Measurements from ENCODE around the gene CYP3A7. TPM values are rescaled to one million over a fixed set of nuclear protein-coding genes. Genes with fewer than 3 reads are reported as not detected.
A peak's percentile ranks its signal among the peaks of the same experiment; 100 is the strongest.

Gene CYP3A7
- total and polyA plus RNA-seq, 2 of the 4 experiments (the other 2 are of a cell fraction) = not detected

DNA sequence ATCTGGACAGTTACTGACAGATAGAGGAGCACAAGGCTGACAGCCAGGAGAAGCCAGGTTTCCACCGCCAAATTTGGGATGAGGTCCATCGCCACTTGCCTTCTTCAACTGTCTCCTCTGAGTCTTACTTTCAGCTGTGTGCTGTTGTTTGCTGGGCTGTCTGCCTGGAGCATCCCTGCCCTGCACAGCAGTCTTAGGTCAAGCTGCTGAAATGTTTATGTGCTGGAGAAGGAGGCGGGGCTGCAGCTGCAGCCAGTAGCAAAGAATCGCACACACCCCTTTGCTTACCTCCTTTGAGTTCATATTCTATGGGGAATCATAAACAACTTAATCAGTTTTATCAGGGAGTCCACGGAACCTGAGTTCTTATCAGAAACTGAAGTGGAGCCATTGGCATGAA lies 35.0 kb downstream of the CYP3A7 start:
- H3K9me3 ChIP-seq (ENCODE audit: control insufficient read depth, insufficient read depth, low read length) = no peaks in the 10 kb centered on the region
- H3K4ac ChIP-seq (ENCODE audit: low read depth, low read length) = no peak overlapping the region
- H3K23ac ChIP-seq (ENCODE audit: low read depth, low read length) = no peak overlapping the region
- H3K4me2 ChIP-seq (ENCODE audit: low read depth, low read length) = no peak overlapping the region
- H3K36me3 ChIP-seq (ENCODE audit: control insufficient read depth, insufficient read depth, low read length) = no peaks in the 10 kb centered on the region
- no TSS peak for BruUV-seq (replicated peaks)
- H3K4me1 ChIP-seq (ENCODE audit: control insufficient read depth, insufficient read depth, low read length) = no peaks in the 10 kb centered on the region
- H2BK120ac ChIP-seq (ENCODE audit: low read depth, low read length) = no peak overlapping the region
- TF ChIP-seq, protein P1, sequence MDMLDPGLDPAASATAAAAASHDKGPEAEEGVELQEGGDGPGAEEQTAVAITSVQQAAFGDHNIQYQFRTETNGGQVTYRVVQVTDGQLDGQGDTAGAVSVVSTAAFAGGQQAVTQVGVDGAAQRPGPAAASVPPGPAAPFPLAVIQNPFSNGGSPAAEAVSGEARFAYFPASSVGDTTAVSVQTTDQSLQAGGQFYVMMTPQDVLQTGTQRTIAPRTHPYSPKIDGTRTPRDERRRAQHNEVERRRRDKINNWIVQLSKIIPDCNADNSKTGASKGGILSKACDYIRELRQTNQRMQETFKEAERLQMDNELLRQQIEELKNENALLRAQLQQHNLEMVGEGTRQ (IDR thresholded peaks at IDR 0.05; ENCODE audit: low read depth, low read length) = no peak
- TF ChIP-seq MAFK (IDR thresholded peaks at IDR 0.05; ENCODE audit: low read depth, low read length) (no peak), CEBPB (IDR thresholded peaks at IDR 0.05; ENCODE audit: low read depth, low read length) (no peak), RCOR1 (IDR thresholded peaks at IDR 0.05; ENCODE audit: insufficient replicate concordance, low read length) (no peak), SMC3 (IDR thresholded peaks at IDR 0.05; ENCODE audit: low read depth, low read length) (no peak), RFX5 (IDR thresholded peaks at IDR 0.05; ENCODE audit: low read depth, low read length) (no peak), MXI1 (IDR thresholded peaks at IDR 0.05; ENCODE audit: borderline replicate concordance, low read depth, low read length) (no peak), BHLHE40 (IDR thresholded peaks at IDR 0.05; ENCODE audit: low read depth, low read length) (no peak)
- no peak overlapping the region for H4K91ac ChIP-seq (ENCODE audit: insufficient read depth, low read depth, low read length)
- peak; percentile 54; the same call in 1 of the 2 replicates for ATAC-seq (ENCODE audit: low read depth)
- H3K27ac ChIP-seq (ENCODE audit: insufficient read depth, low read length) = no peak overlapping the region
- H3K9me1 ChIP-seq (ENCODE audit: insufficient read depth, low read length) = no peaks in the 10 kb centered on the region
- dilution Hi-C loops (cut with HindIII; ENCODE audit: low sequenced_read_pairs, unreplicated experiment) = no loop called here
- no peaks in the 10 kb centered on the region for H4K20me1 ChIP-seq (ENCODE audit: insufficient read depth, low read length)
- ChIA-PET CTCF (no interaction called here), POLR2A (ENCODE audit: unreplicated experiment) (no interaction called here)
- intact Hi-C loops (cut with micrococcal nuclease) = no loop called here
- no peak overlapping the region for H3K4me3 ChIP-seq (ENCODE audit: insufficient read depth, low read depth, low read length)
- H3K27me3 ChIP-seq (ENCODE audit: control insufficient read depth, insufficient read depth, low read length) = no peaks in the 10 kb centered on the region; the same call in 1 of the 2 replicates
- H3K18ac ChIP-seq (ENCODE audit: low read depth, low read length) = no peak overlapping the region
- H4K5ac ChIP-seq (ENCODE audit: low read depth, low read length) = no peak overlapping the region
- H2AK5ac ChIP-seq (ENCODE audit: low read depth, low read length) = no peak overlapping the region
- H2BK5ac ChIP-seq (ENCODE audit: low read depth, low read length, poor library complexity, severe bottlenecking) = no peak overlapping the region
- no peak overlapping the region for H3K9ac ChIP-seq (ENCODE audit: low read depth, low read length)
- H2AFZ ChIP-seq (replicated peaks; ENCODE audit: low read length, poor library complexity) = no peak overlapping the region
- no peak overlapping the region for H2BK15ac ChIP-seq (ENCODE audit: low read depth, low read length)
- H4K8ac ChIP-seq (ENCODE audit: low read depth in 2 of 2, low read length in 2 of 2) = no peak overlapping the region
- H2BK20ac ChIP-seq (ENCODE audit: low read depth, low read length) = no peak overlapping the region
- H3K14ac ChIP-seq (replicated peaks; ENCODE audit: low read depth, low read length) = no peak overlapping the region
- no peak overlapping the region for H3K56ac ChIP-seq (ENCODE audit: extremely low read depth, insufficient read depth, low read length)
- no peak for DNase-seq
- H2AK9ac ChIP-seq (replicated peaks; ENCODE audit: low read depth, low read length, poor library complexity) = no peak overlapping the region
- 29% methylated on average over 1 of the region's 5 CpGs; no CpG with 5 or more reads in 1 of the 2 experiments for WGBS, 2 experiments (ENCODE audit: extremely low coverage in 2 of 2, insufficient read length in 1 of 2)
- in situ Hi-C loops (cut with MboI; ENCODE audit: low sequenced_read_pairs) = no loop called here
- no peaks in the 10 kb centered on the region for H3K79me1 ChIP-seq (ENCODE audit: low read depth in 1 of 2, low read length in 2 of 2)

All from IMR-90 (cell line).